ENCODE data around the gene DENND1C. TPM values are rescaled to one million over a fixed set of nuclear protein-coding genes. Genes with fewer than 3 reads are reported as not detected.

The DENND1C gene
- total and polyA plus RNA-seq, 9 of the 15 experiments (the other 6 are each of a cell fraction or from before 2014, with no cell fraction given), result 0.03 to 1.2 (median 0.32) TPM; not detected in 1

- TF ChIP-seq BCLAF1 (IDR thresholded peaks at IDR 0.05; ENCODE audit: borderline replicate concordance in 1 of 2, control insufficient read depth in 1 of 2, low read depth in 2 of 2, low read length in 1 of 2), result 0 out of 4 replicates have a peak, but pooled peaks of 1 of the 2 experiments have one; percentile 24
- no peak for TF ChIP-seq FOXJ2 (tag; IDR thresholded peaks at IDR 0.05)
- TF ChIP-seq CBFA2T3 (IDR thresholded peaks at IDR 0.05), result no peak; the same call in 1 of the 2 replicates
- TF ChIP-seq HCFC1 (IDR thresholded peaks at IDR 0.05; ENCODE audit: low read depth, low read length), result no peak; the same call in 1 of the 2 replicates
- no peak for TF ChIP-seq ZFP91 (CRISPR knock-in tag; IDR thresholded peaks at IDR 0.05)
- no peak for TF ChIP-seq ZNF217 (CRISPR knock-in tag; IDR thresholded peaks at IDR 0.05)
- TF ChIP-seq ILF3 (IDR thresholded peaks at IDR 0.05; ENCODE audit: borderline replicate concordance), result no peak; the same call in 1 of the 2 replicates
- TF ChIP-seq ZNF280A (IDR thresholded peaks at IDR 0.05; ENCODE audit: low read depth, partially characterized antibody), result peak; percentile 20
- peak; percentile 95 for TF ChIP-seq NCOA4 (IDR thresholded peaks at IDR 0.05; ENCODE audit: partially characterized antibody)
- 0 out of 2 replicates have a peak, but pooled peaks have one; percentile 18 for TF ChIP-seq ZBTB26 (CRISPR knock-in tag; IDR thresholded peaks at IDR 0.05)
- no peak for TF ChIP-seq ZFPM2 (CRISPR knock-in tag; IDR thresholded peaks at IDR 0.05)
- no peak for TF ChIP-seq ZBTB49 (CRISPR knock-in tag; IDR thresholded peaks at IDR 0.05; ENCODE audit: borderline replicate concordance)
- peak; percentile 82; the same call in 1 of the 2 replicates for TF ChIP-seq DNMT1 (IDR thresholded peaks at IDR 0.05)
- no peak for TF ChIP-seq SAFB2 (IDR thresholded peaks at IDR 0.05; ENCODE audit: borderline replicate concordance, low read depth, low read length, severe bottlenecking)
- TF ChIP-seq SNIP1 (IDR thresholded peaks at IDR 0.05; ENCODE audit: low read depth), result no peak
These were observed 49.0 kb upstream of the DENND1C start, which contains the start of gene TNFSF9 (continued) for GRCh38 chr19:6530386-6531162.

All from K562 (cell line).